ENCODE results near the gene AP1B1. TPM values are rescaled to one million over a fixed set of nuclear protein-coding genes. Genes with fewer than 3 reads are reported as not detected.
A peak's percentile ranks its signal among the peaks of the same experiment; 100 is the strongest.

Gene AP1B1
- total RNA-seq, 2 donors from 2014 or later: 45.5 to 66.9 TPM

DNA sequence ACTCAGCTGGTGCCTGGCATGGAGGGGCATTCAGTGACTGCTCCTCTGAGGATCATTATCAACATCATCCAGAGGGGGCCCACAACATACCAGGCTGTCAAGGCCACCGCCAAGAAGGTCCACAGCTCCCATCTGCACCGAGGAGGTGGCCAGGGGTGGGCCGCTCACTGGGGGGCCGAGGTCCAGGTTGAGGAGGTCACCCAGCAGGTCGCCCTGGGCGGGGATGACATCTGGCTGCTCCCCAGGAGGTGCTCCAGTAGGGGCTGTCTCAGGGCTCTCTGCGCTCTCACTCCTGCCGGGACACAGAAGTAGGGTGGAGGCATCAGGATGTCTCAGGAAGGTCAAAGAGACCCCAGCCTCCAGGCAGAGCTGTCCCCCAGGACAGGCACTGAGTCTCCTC lies 47.8 kb downstream of the AP1B1 start:
- TF ChIP-seq, protein P1, sequence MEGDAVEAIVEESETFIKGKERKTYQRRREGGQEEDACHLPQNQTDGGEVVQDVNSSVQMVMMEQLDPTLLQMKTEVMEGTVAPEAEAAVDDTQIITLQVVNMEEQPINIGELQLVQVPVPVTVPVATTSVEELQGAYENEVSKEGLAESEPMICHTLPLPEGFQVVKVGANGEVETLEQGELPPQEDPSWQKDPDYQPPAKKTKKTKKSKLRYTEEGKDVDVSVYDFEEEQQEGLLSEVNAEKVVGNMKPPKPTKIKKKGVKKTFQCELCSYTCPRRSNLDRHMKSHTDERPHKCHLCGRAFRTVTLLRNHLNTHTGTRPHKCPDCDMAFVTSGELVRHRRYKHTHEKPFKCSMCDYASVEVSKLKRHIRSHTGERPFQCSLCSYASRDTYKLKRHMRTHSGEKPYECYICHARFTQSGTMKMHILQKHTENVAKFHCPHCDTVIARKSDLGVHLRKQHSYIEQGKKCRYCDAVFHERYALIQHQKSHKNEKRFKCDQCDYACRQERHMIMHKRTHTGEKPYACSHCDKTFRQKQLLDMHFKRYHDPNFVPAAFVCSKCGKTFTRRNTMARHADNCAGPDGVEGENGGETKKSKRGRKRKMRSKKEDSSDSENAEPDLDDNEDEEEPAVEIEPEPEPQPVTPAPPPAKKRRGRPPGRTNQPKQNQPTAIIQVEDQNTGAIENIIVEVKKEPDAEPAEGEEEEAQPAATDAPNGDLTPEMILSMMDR (IDR thresholded peaks at IDR 0.05): no peak
- no peak for TF ChIP-seq POLR2A (IDR thresholded peaks at IDR 0.05)
- WGBS, 2 donors: 86 to 92% methylated on average over 2 to 8 of the region's 8 CpGs
- Histone ChIP-seq H3K4me3 (no peak overlapping the region), H3K36me3 (replicated peaks in 1 of 2; ENCODE audit: insufficient read depth in 1 of 2, low read depth in 2 of 2) (peaks cover 8 to 26% of the 10 kb centered on the region in 2 donors), H3K27me3 (no peaks in the 10 kb centered on the region), H3K27ac (peak overlapping the region in 1 of 4 donors; percentile 56), H3K4me1 (peaks cover 41% of the 10 kb centered on the region), H3K9me3 (no peaks in the 10 kb centered on the region)
- ATAC-seq (no peak), DNase-seq (no peak)
- intact Hi-C loops (cut with DNase I): no loop called here

DNA sequence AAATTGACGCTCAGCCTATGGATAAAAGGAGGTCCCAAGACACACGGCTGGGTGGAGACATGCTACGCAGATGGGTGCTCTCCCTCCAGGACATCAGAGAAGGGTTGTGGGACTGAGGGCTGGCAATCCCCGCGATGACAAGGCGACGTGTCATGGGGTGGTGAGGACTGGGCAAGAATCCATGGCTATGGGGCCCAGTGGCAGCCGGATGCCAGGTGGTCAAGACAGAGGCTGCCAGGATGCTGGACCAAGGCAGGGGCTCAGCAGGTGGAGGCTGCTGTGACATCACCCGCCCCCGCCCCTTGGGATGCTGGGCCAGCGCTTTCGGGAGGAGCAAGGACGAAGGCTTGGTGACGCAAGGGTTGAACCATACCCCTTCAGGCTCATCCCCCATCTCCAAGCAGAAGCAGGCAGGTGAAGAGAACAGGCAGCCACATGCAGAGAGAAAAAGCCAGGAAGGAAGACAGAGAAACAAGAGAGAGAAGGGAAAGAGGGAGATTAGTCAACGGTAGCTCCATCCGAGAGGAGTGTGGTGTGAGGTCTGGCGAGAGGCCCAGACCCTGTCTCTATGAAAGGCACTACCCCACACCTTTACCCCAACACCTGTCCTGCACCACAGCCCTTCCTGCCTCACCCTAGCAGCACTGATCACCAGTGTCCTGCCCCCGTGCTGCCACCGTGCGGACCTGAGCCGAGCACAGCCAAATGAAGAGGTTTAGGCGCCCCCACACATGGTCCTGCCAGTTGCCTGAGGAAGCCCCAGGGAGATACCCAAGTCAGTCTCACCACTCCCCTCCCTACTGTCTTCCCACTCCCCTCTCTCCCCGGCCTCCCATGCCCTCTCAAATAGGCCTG lies 48.8 kb downstream of the AP1B1 start:
- no peak for DNase-seq
- no peak overlapping the region for H3K27ac ChIP-seq
- no peak for ATAC-seq
- intact Hi-C loops (cut with DNase I): no loop called here
- peaks cover 39% of the 10 kb centered on the region for H3K4me1 ChIP-seq
- peaks cover 8 to 26% of the 10 kb centered on the region in 2 donors for H3K36me3 ChIP-seq (replicated peaks in 1 of 2; ENCODE audit: insufficient read depth in 1 of 2, low read depth in 2 of 2)
- 91 to 98% methylated on average over 21 to 23 of the region's 23 CpGs for WGBS, 2 donors
- no peak for TF ChIP-seq POLR2A (IDR thresholded peaks at IDR 0.05)
- TF ChIP-seq, protein P1 (IDR thresholded peaks at IDR 0.05): no peak
- H3K27me3 ChIP-seq: no peaks in the 10 kb centered on the region
- no peaks in the 10 kb centered on the region for H3K9me3 ChIP-seq
- H3K4me3 ChIP-seq: no peak overlapping the region

GRCh38 chr22:29338398-29338797 lies 50.0 kb downstream of the AP1B1 start:
- Histone ChIP-seq H3K27me3 (no peaks in the 10 kb centered on the region), H3K4me3 (no peak overlapping the region), H3K36me3 (replicated peaks in 1 of 2; ENCODE audit: insufficient read depth in 1 of 2, low read depth in 2 of 2) (peaks cover 8 to 31% of the 10 kb centered on the region in 2 donors), H3K9me3 (no peaks in the 10 kb centered on the region), H3K27ac (no peak overlapping the region), H3K4me1 (peaks cover 27% of the 10 kb centered on the region)
- no peak for DNase-seq
- WGBS, 2 donors: 86 to 95% methylated on average over 6 of the region's 6 CpGs
- no peak for TF ChIP-seq POLR2A (IDR thresholded peaks at IDR 0.05)
- TF ChIP-seq, protein P1 (IDR thresholded peaks at IDR 0.05): no peak
- no peak for ATAC-seq
- intact Hi-C loops (cut with DNase I): no loop called here

DNA sequence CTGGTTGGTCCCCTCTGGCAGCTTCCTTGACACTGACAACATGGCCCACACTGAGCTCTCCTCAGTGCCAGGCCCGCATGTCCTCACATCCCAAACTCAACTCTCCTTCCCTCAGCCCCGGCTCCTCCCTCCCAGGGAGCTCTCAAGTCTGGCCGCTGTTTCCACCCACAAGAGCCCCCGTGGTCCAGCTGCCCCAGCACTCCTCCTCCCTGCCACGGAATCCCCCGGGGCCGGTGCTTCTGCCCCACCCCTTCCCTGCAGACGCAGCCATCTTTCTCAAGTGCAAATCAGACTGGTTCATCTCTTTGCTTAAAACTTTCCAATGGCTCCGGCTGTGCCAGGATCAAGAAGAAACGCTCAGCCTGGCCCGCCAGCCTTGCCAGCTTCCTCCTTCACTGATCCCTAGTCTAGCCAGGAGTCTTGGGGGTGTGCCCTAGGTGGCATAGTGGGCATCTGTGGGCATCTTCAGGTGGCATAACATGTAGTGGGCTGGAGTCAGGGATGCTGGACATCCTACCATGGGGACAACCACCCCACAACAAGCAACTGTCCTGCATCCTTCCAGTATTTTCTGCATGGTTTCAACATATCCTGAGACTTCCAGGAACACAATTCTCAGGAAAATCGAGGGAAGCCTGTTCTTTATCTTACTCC lies 50.6 kb downstream of the AP1B1 start:
- ATAC-seq (no peak), DNase-seq (no peak)
- Histone ChIP-seq H3K4me3 (no peak overlapping the region), H3K9me3 (no peaks in the 10 kb centered on the region), H3K4me1 (peaks cover 20% of the 10 kb centered on the region), H3K36me3 (replicated peaks in 1 of 2; ENCODE audit: insufficient read depth in 1 of 2, low read depth in 2 of 2) (peaks cover 8 to 34% of the 10 kb centered on the region in 2 donors), H3K27me3 (no peaks in the 10 kb centered on the region), H3K27ac (no peak overlapping the region)
- WGBS, 2 donors: 83 to 84% methylated on average over 12 of the region's 12 CpGs
- intact Hi-C loops (cut with DNase I): no loop called here
- TF ChIP-seq, protein P1 (IDR thresholded peaks at IDR 0.05): no peak
- no peak for TF ChIP-seq POLR2A (IDR thresholded peaks at IDR 0.05)

All from body of pancreas (tissue), 4 donors.